ENCODE results near the gene ME3. TPM values are rescaled to one million over a fixed set of nuclear protein-coding genes. Genes with fewer than 3 reads are reported as not detected.

The ME3 gene
- total RNA-seq, 1 experiment from 2014 or later: 1.8 TPM

- TF ChIP-seq JUN (CRISPR knock-in tag; IDR thresholded peaks at IDR 0.05) (no peak), ZNF232 (CRISPR knock-in tag; IDR thresholded peaks at IDR 0.05) (no peak), NFATC4 (CRISPR knock-in tag; IDR thresholded peaks at IDR 0.05) (no peak), ZNF263 (CRISPR knock-in tag; IDR thresholded peaks at IDR 0.05; ENCODE audit: low read depth) (no peak)
- TF ChIP-seq, protein P1, sequence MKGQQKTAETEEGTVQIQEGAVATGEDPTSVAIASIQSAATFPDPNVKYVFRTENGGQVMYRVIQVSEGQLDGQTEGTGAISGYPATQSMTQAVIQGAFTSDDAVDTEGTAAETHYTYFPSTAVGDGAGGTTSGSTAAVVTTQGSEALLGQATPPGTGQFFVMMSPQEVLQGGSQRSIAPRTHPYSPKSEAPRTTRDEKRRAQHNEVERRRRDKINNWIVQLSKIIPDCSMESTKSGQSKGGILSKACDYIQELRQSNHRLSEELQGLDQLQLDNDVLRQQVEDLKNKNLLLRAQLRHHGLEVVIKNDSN (CRISPR knock-in tag; IDR thresholded peaks at IDR 0.05): no peak
These were observed 84.9 kb downstream of the ME3 start (continued) for GRCh38 chr11:86587264-86588193.

- POLR2A ChIA-PET: no interaction called here
- Mint-ChIP-seq H3K4me3 (no peak overlapping the region), H3K27ac (no peak overlapping the region), H3K27me3 (ENCODE audit: low read depth) (no peaks in the 10 kb centered on the region), H3K4me1 (peaks cover 21% of the 10 kb centered on the region), H3K9me3 (no peaks in the 10 kb centered on the region), H3K36me3 (no peaks in the 10 kb centered on the region)
- ATAC-seq (no peak), DNase-seq (ENCODE audit: low spot score) (no peak)
- TF ChIP-seq ZNF396 (CRISPR knock-in tag; IDR thresholded peaks at IDR 0.05; ENCODE audit: borderline replicate concordance): no peak
- no peak for TF ChIP-seq MAX (CRISPR knock-in tag; IDR thresholded peaks at IDR 0.05)
- TF ChIP-seq, protein P2, sequence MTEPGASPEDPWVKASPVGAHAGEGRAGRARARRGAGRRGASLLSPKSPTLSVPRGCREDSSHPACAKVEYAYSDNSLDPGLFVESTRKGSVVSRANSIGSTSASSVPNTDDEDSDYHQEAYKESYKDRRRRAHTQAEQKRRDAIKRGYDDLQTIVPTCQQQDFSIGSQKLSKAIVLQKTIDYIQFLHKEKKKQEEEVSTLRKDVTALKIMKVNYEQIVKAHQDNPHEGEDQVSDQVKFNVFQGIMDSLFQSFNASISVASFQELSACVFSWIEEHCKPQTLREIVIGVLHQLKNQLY (CRISPR knock-in tag; IDR thresholded peaks at IDR 0.05): no peak
- TF ChIP-seq, protein P3, sequence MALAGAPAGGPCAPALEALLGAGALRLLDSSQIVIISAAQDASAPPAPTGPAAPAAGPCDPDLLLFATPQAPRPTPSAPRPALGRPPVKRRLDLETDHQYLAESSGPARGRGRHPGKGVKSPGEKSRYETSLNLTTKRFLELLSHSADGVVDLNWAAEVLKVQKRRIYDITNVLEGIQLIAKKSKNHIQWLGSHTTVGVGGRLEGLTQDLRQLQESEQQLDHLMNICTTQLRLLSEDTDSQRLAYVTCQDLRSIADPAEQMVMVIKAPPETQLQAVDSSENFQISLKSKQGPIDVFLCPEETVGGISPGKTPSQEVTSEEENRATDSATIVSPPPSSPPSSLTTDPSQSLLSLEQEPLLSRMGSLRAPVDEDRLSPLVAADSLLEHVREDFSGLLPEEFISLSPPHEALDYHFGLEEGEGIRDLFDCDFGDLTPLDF (CRISPR knock-in tag; IDR thresholded peaks at IDR 0.05): no peak
- TF ChIP-seq, protein P1 (CRISPR knock-in tag; IDR thresholded peaks at IDR 0.05): no peak
- no peak for TF ChIP-seq IRF2 (CRISPR knock-in tag; IDR thresholded peaks at IDR 0.05; ENCODE audit: borderline replicate concordance, low read depth)
- no peak for TF ChIP-seq NFE2L1 (CRISPR knock-in tag; IDR thresholded peaks at IDR 0.05)
- TF ChIP-seq NFYB (CRISPR knock-in tag; conservative IDR thresholded peaks at IDR 0.05; ENCODE audit: low read depth): no peak
- TF ChIP-seq, protein P4, sequence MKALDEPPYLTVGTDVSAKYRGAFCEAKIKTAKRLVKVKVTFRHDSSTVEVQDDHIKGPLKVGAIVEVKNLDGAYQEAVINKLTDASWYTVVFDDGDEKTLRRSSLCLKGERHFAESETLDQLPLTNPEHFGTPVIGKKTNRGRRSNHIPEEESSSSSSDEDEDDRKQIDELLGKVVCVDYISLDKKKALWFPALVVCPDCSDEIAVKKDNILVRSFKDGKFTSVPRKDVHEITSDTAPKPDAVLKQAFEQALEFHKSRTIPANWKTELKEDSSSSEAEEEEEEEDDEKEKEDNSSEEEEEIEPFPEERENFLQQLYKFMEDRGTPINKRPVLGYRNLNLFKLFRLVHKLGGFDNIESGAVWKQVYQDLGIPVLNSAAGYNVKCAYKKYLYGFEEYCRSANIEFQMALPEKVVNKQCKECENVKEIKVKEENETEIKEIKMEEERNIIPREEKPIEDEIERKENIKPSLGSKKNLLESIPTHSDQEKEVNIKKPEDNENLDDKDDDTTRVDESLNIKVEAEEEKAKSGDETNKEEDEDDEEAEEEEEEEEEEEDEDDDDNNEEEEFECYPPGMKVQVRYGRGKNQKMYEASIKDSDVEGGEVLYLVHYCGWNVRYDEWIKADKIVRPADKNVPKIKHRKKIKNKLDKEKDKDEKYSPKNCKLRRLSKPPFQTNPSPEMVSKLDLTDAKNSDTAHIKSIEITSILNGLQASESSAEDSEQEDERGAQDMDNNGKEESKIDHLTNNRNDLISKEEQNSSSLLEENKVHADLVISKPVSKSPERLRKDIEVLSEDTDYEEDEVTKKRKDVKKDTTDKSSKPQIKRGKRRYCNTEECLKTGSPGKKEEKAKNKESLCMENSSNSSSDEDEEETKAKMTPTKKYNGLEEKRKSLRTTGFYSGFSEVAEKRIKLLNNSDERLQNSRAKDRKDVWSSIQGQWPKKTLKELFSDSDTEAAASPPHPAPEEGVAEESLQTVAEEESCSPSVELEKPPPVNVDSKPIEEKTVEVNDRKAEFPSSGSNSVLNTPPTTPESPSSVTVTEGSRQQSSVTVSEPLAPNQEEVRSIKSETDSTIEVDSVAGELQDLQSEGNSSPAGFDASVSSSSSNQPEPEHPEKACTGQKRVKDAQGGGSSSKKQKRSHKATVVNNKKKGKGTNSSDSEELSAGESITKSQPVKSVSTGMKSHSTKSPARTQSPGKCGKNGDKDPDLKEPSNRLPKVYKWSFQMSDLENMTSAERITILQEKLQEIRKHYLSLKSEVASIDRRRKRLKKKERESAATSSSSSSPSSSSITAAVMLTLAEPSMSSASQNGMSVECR (CRISPR knock-in tag; IDR thresholded peaks at IDR 0.05; ENCODE audit: borderline replicate concordance): no peak
- TF ChIP-seq ZSCAN18 (CRISPR knock-in tag; IDR thresholded peaks at IDR 0.05): no peak
- TF ChIP-seq ZNF138 (CRISPR knock-in tag; conservative IDR thresholded peaks at IDR 0.05): no peak
- no peak for TF ChIP-seq ATF3 (CRISPR knock-in tag; conservative IDR thresholded peaks at IDR 0.05)
- TF ChIP-seq GTF2I (CRISPR knock-in tag; conservative IDR thresholded peaks at IDR 0.05): no peak
- no peak for TF ChIP-seq KAT7 (CRISPR knock-in tag; IDR thresholded peaks at IDR 0.05; ENCODE audit: borderline replicate concordance)
- no peak for TF ChIP-seq RELA (CRISPR knock-in tag; IDR thresholded peaks at IDR 0.05; ENCODE audit: borderline replicate concordance)
- no peak for TF ChIP-seq SMAD4 (CRISPR knock-in tag; IDR thresholded peaks at IDR 0.05)
- CTCF ChIA-PET: interaction anchor here (1.3 to 1.6 kb wide), 2 partner anchors 15 to 22 kb away, joined by 3 to 5 read pairs; no protein-coding TSS in a partner anchor
These were observed 86.1 kb downstream of the ME3 start for GRCh38 chr11:86586307-86586706.
